A549 treated with ZK216348 at 1 μM for 4 hours (cell line): ENCODE results near the gene CLCC1. TPM values are rescaled to one million over a fixed set of nuclear protein-coding genes. Genes with fewer than 3 reads are reported as not detected.

ENCODE experiments used
- total RNA-seq: library from RNA; stranded (reverse); fragments of 200-300 nt; extraction: Qiagen RNA extraction; gene quantifications from 5 replicates; pipeline ENCODE4 v1.2.3, GENCODE V29; 2022; ENCODE audit warnings: low read depth

The CLCC1 gene, protein sequence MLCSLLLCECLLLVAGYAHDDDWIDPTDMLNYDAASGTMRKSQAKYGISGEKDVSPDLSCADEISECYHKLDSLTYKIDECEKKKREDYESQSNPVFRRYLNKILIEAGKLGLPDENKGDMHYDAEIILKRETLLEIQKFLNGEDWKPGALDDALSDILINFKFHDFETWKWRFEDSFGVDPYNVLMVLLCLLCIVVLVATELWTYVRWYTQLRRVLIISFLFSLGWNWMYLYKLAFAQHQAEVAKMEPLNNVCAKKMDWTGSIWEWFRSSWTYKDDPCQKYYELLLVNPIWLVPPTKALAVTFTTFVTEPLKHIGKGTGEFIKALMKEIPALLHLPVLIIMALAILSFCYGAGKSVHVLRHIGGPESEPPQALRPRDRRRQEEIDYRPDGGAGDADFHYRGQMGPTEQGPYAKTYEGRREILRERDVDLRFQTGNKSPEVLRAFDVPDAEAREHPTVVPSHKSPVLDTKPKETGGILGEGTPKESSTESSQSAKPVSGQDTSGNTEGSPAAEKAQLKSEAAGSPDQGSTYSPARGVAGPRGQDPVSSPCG
- total RNA-seq, result 14.9 to 18.9 TPM (median 17.4 TPM) in 5 replicates

DNA sequence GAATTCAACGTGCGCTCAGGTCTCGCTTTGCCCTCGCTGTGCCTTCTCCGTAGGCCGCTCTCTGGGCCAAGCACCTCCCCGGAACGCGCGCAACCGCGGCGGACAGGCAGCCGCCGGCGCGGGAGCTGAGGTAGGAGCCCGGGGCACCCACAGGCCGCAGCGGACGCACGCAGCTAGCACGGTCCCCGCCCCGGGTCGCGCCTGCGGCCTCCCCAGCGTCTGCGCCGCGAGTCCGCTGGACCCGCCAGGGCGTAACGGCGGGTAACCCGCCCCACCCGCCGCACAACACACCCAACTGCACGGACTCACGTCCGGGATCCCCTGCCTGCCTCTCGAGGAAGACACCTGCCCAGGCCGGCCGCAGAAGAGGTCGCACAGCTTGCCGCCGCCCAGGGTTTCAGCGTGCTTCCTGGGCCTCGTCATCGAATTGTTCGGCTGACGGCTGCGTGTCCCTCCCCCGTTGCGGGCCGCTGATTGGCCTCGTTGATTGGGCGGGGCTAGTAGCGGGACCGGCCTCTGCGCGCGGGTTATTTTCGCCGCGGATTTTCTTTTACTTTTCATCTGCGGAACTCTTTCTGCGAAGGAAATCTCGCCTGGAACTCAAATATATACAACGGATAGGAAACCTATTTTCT lies at the start of gene CLCC1:
CLCC1 (minus strand) TSS at position 433 of the 635 bp plus-strand sequence. CDS start 13,047 bp downstream, outside the sequence.

Other genes starting within 250 kb of the CLCC1 start
- 12.5 to 25.6 TPM (median 19.7 TPM) in 5 replicates for gene STXBP3, start 216.8 kb downstream of the CLCC1 start, total RNA-seq
- 1.0 to 2.7 TPM (median 1.3 TPM) in 5 replicates for gene AKNAD1, start 106.4 kb downstream of the CLCC1 start, total RNA-seq
- gene GPSM2, start 86.5 kb downstream of the CLCC1 start, total RNA-seq, result 16.3 to 25.4 TPM (median 20.0 TPM) in 5 replicates
- gene WDR47, start 78.6 kb upstream of the CLCC1 start, total RNA-seq, result 5.3 to 8.6 TPM (median 8.3 TPM) in 5 replicates
- 15.7 to 41.3 TPM (median 25.5 TPM) in 5 replicates for gene TAF13, start 112.5 kb upstream of the CLCC1 start, total RNA-seq
- gene TMEM167B, start 127.3 kb upstream of the CLCC1 start, total RNA-seq, result 7.4 to 11.3 TPM (median 8.3 TPM) in 5 replicates
- 0.38 to 0.87 TPM (median 0.52 TPM) in 5 replicates for gene ELAPOR1, start 150.6 kb upstream of the CLCC1 start, total RNA-seq